NCI-H2107 treated with DMSO at 0.1 percent for 48 hours (cell line): ENCODE measurements around the gene LYRM9.
"Not testable (repeated sequence)": the region's sequence is repeated elsewhere in the genome, so short reads cannot be mapped to it uniquely, and the experiment has no call there.

Experiments used
- DNase-seq: peaks from one replicate; lab custom pipeline; 2025; ENCODE audit not compliant: unreplicated experiment; lab: John Stamatoyannopoulos, UW

LYRM9 gene

GRCh38 chr17:27878776-27879562 lies 14.2 kb downstream of the LYRM9 start:
- no peak for DNase-seq

GRCh38 chr17:27873746-27874145 lies 19.4 kb downstream of the LYRM9 start:
- DNase-seq, result no peak

- DNase-seq, result no peak
These were observed 20.0 kb downstream of the LYRM9 start for GRCh38 chr17:27873211-27873610.

- no peak for DNase-seq
These were observed 20.4 kb downstream of the LYRM9 start for GRCh38 chr17:27872776-27873175.

- no peak for DNase-seq
These were observed 21.8 kb downstream of the LYRM9 start for GRCh38 chr17:27871407-27871806.

GRCh38 chr17:27870345-27870744 lies 22.8 kb downstream of the LYRM9 start:
- no peak for DNase-seq

GRCh38 chr17:27868565-27868964 lies 24.6 kb downstream of the LYRM9 start:
- DNase-seq, result no peak

- no peak for DNase-seq
These were observed 30.3 kb downstream of the LYRM9 start for GRCh38 chr17:27862840-27863239.

- DNase-seq, result no peak
These were observed 31.2 kb downstream of the LYRM9 start for GRCh38 chr17:27862004-27862403.

GRCh38 chr17:27860971-27861664 lies 32.0 kb downstream of the LYRM9 start:
- DNase-seq, result no peak

- no peak for DNase-seq
These were observed 34.4 kb downstream of the LYRM9 start for GRCh38 chr17:27858621-27859305.

- DNase-seq, result no peak
These were observed 36.3 kb downstream of the LYRM9 start for GRCh38 chr17:27856676-27857432.

GRCh38 chr17:27855454-27855853 lies 37.7 kb downstream of the LYRM9 start:
- no peak for DNase-seq

GRCh38 chr17:27854163-27854562 lies 39.0 kb downstream of the LYRM9 start:
- DNase-seq, result no peak

- no peak for DNase-seq
These were observed 40.1 kb downstream of the LYRM9 start for GRCh38 chr17:27853091-27853490.

GRCh38 chr17:27849474-27850185 lies 43.5 kb downstream of the LYRM9 start:
- peak; percentile 38 for DNase-seq

GRCh38 chr17:27848931-27849330 lies 44.2 kb downstream of the LYRM9 start:
- DNase-seq, result peak; percentile 93

- DNase-seq, result not testable (repeated sequence)
These were observed 46.3 kb downstream of the LYRM9 start for GRCh38 chr17:27846808-27847307.

GRCh38 chr17:27846042-27846655 lies 47.0 kb downstream of the LYRM9 start:
- DNase-seq, result no peak
